Measurements from ENCODE around the gene TENT4A. TPM values are rescaled to one million over a fixed set of nuclear protein-coding genes. Genes with fewer than 3 reads are reported as not detected.

Gene TENT4A
- total RNA-seq, 1 experiment from 2014 or later = 25.6 TPM

DNA sequence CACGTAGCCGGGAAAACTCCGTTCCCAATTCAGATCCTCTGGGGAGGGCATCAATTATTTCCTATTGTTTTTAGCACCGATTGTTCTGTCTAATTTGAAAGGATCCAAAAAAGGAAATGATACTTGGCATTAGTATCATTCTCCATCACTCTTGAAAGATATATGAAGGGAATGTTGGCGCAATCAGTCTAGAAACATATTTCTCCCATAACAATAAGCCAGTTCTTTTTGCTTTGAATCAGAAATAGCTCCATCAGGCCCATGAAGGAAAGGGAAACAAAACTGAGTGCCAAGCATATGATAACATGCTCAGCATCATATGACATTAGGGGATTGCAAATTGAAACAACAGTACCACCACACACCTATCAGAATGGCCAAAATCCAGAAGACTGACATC, 40.2 kb upstream of the TENT4A start:
- Histone ChIP-seq H2AK5ac (ENCODE audit: insufficient read length, low read length) (no peak overlapping the region), H3K23ac (ENCODE audit: insufficient read length, low read depth, low read length) (no peak overlapping the region), H4K20me1 (ENCODE audit: control insufficient read depth, insufficient read depth, insufficient read length) (peaks cover 4% of the 10 kb centered on the region), H3K18ac (ENCODE audit: insufficient read length, low read depth, low read length) (no peak overlapping the region), H3K27ac (ENCODE audit: insufficient read length, low read depth, low read length) (no peak overlapping the region), H3K9ac (ENCODE audit: extremely low read depth, insufficient read length, low read length) (no peak overlapping the region), H3K9me3 (ENCODE audit: control insufficient read depth, low read depth, low read length) (peaks cover 6% of the 10 kb centered on the region), H2BK20ac (ENCODE audit: low read depth, low read length, poor library complexity, severe bottlenecking) (no peak overlapping the region), H4K8ac (replicated peaks; ENCODE audit: insufficient read length, low read depth, low read length) (no peak overlapping the region), H3T11ph (ENCODE audit: low read length) (no peak overlapping the region), H3K79me1 (ENCODE audit: insufficient read depth, low read depth, low read length, poor library complexity, severe bottlenecking) (no peaks in the 10 kb centered on the region), H3K4me2 (ENCODE audit: insufficient read depth, insufficient read length, low read length) (no peak overlapping the region), H2AFZ (ENCODE audit: low read length) (no peak overlapping the region), H3K56ac (ENCODE audit: insufficient read length, low read depth, low read length) (no peak overlapping the region), H3K23me2 (ENCODE audit: insufficient read length, low read depth, low read length, poor library complexity, severe bottlenecking) (no peaks in the 10 kb centered on the region), H2BK15ac (ENCODE audit: low read depth, low read length) (no peak overlapping the region), H3K14ac (ENCODE audit: insufficient read depth, low read length) (no peak overlapping the region), H2BK120ac (ENCODE audit: low read depth, low read length, poor library complexity, severe bottlenecking) (no peak overlapping the region), H3K4me1 (ENCODE audit: insufficient read depth, low read length) (no peaks in the 10 kb centered on the region), H2BK12ac (ENCODE audit: insufficient read length, low read depth, low read length) (no peak overlapping the region), H4K91ac (ENCODE audit: insufficient read length, low read depth, low read length) (no peak overlapping the region), H3K79me2 (ENCODE audit: insufficient read depth, low read length) (no peaks in the 10 kb centered on the region; the same call in 1 of the 2 replicates), H4K5ac (ENCODE audit: insufficient read length, low read depth, low read length) (no peak overlapping the region), H2BK5ac (ENCODE audit: insufficient read length, low read length) (no peak overlapping the region), H3K27me3 (ENCODE audit: insufficient read depth, low read length) (no peaks in the 10 kb centered on the region), H3K4ac (ENCODE audit: low read depth, low read length) (no peak overlapping the region)
- Mint-ChIP-seq H3K4me1 (peaks cover 0 to 6% of the 10 kb centered on the region in 2 experiments; a peak in 2 of 4 replicates), H3K36me3 (ENCODE audit: insufficient read depth in 1 of 3, low read depth in 3 of 3) (peaks cover 27 to 53% (median 42%) of the 10 kb centered on the region in 3 experiments), H3K27me3 (ENCODE audit: low read depth) (no peaks in the 10 kb centered on the region; the same call in 1 of the 2 replicates), H3K9me3 (peaks cover 10 to 24% of the 10 kb centered on the region in 2 experiments), H3K4me3 (no peak overlapping the region), H3K27ac (no peak overlapping the region)
- TF ChIP-seq, protein P1, sequence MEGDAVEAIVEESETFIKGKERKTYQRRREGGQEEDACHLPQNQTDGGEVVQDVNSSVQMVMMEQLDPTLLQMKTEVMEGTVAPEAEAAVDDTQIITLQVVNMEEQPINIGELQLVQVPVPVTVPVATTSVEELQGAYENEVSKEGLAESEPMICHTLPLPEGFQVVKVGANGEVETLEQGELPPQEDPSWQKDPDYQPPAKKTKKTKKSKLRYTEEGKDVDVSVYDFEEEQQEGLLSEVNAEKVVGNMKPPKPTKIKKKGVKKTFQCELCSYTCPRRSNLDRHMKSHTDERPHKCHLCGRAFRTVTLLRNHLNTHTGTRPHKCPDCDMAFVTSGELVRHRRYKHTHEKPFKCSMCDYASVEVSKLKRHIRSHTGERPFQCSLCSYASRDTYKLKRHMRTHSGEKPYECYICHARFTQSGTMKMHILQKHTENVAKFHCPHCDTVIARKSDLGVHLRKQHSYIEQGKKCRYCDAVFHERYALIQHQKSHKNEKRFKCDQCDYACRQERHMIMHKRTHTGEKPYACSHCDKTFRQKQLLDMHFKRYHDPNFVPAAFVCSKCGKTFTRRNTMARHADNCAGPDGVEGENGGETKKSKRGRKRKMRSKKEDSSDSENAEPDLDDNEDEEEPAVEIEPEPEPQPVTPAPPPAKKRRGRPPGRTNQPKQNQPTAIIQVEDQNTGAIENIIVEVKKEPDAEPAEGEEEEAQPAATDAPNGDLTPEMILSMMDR (conservative IDR thresholded peaks at IDR 0.05) = no peak
- DNase-seq = no peak
- no CpG with 5 or more reads among the region's 5 CpGs for WGBS (ENCODE audit: extremely low coverage, insufficient read length, low lambda C conversion rate)
